HEK293 (cell line): ENCODE data around the gene CLIC4.

Source experiments
- BCL11A ChIP-seq: fragments of 450-650 bp; formaldehyde crosslinking; IDR thresholded peaks from 2 replicates; pipeline ENCODE4 v1.5.1; 2016; ENCODE audit warnings: low read depth, missing biosample characterization, missing genetic modification characterization
- CTCF ChIP-seq: fragments of 450-650 bp; formaldehyde crosslinking; IDR thresholded peaks from 2 replicates; pipeline ENCODE4 v1.5.1; 2016; ENCODE audit warnings: missing biosample characterization, missing genetic modification characterization
- MYNN ChIP-seq: fragments of 450-650 bp; formaldehyde crosslinking; IDR thresholded peaks from 2 replicates; pipeline ENCODE4 v1.5.1; 2016; ENCODE audit warnings: missing biosample characterization, missing genetic modification characterization, borderline replicate concordance
- ZFP41 ChIP-seq: fragments of 450-650 bp; formaldehyde crosslinking; IDR thresholded peaks from 2 replicates; pipeline ENCODE4 v1.5.1; 2016; ENCODE audit warnings: missing biosample characterization, missing genetic modification characterization, borderline replicate concordance
- ZNF2 ChIP-seq: fragments of 450-650 bp; formaldehyde crosslinking; IDR thresholded peaks from 2 replicates; pipeline ENCODE4 v1.5.1; 2016; ENCODE audit warnings: missing biosample characterization, missing genetic modification characterization
- ZNF223 ChIP-seq: fragments of 450-650 bp; formaldehyde crosslinking; IDR thresholded peaks from 2 replicates; pipeline ENCODE4 v1.5.1; 2016; ENCODE audit warnings: missing biosample characterization, missing genetic modification characterization
- ZNF292 ChIP-seq: fragments of 450-650 bp; formaldehyde crosslinking; IDR thresholded peaks from 2 replicates; pipeline ENCODE4 v1.5.1; 2016; ENCODE audit warnings: low read depth, missing biosample characterization, missing genetic modification characterization, borderline replicate concordance
- ZNF366 ChIP-seq: fragments of 450-650 bp; formaldehyde crosslinking; conservative IDR thresholded peaks from 2 replicates; pipeline ENCODE4 v1.5.1; 2016; ENCODE audit warnings: missing biosample characterization, missing genetic modification characterization
- ZNF416 ChIP-seq: fragments of 450-650 bp; formaldehyde crosslinking; IDR thresholded peaks from 2 replicates; pipeline ENCODE4 v1.5.1; 2016; ENCODE audit warnings: missing biosample characterization, missing genetic modification characterization
- ZNF530 ChIP-seq: fragments of 450-650 bp; formaldehyde crosslinking; IDR thresholded peaks from 2 replicates; pipeline ENCODE4 v1.5.1; 2016; ENCODE audit warnings: low read depth, missing biosample characterization, missing genetic modification characterization
- ZNF654 ChIP-seq: fragments of 450-650 bp; formaldehyde crosslinking; IDR thresholded peaks from 2 replicates; pipeline ENCODE4 v1.5.1; 2016; ENCODE audit warnings: low read depth, missing biosample characterization, missing genetic modification characterization

DNA sequence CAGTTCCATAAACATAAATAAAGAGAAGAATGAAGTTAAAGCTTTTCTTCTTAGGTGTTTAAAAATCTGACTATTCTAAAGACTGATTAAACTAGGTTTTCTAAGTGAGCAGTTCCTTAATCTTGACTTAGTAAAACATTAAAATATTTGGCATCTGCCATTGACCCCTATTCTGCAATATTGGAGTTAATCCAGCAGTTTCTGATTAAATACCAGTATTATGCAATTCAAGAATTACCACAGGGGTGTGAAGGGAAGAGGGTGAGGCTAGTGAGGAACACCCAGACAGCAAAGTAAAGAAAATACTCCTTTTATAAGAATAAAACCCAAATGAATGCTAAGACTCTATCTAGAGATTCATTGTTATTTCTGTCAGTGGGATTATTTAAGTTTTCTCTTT is 40.9 kb downstream of the CLIC4 start:
- TF ChIP-seq ZNF223 (no peak), ZFP41 (tag by site-specific recombination) (no peak), ZNF530 (tag by site-specific recombination) (no peak), CTCF (no peak), ZNF416 (tag by site-specific recombination) (no peak), MYNN (tag by site-specific recombination) (no peak), ZNF292 (tag by site-specific recombination) (no peak), BCL11A (tag by site-specific recombination) (no peak), ZNF2 (tag by site-specific recombination) (no peak), ZNF654 (tag by site-specific recombination) (no peak), ZNF366 (no peak)
